GM08714 (cell line): Measurements from ENCODE around the gene CHAC1.

Experiments used
- H3K4me3 ChIP-seq: fragments of 200-500 bp; sonication (Bioruptor generic); 2 replicates; pipeline ENCODE4 v1.5.1; 2014; ENCODE audit warnings: mild to moderate bottlenecking, low read length, inconsistent platforms
- ZNF274 ChIP-seq: IDR thresholded peaks from 2 replicates; pipeline ENCODE4 v1.6.1; 2012; ENCODE audit warnings: mild to moderate bottlenecking, low read depth, low read length

Gene CHAC1

DNA sequence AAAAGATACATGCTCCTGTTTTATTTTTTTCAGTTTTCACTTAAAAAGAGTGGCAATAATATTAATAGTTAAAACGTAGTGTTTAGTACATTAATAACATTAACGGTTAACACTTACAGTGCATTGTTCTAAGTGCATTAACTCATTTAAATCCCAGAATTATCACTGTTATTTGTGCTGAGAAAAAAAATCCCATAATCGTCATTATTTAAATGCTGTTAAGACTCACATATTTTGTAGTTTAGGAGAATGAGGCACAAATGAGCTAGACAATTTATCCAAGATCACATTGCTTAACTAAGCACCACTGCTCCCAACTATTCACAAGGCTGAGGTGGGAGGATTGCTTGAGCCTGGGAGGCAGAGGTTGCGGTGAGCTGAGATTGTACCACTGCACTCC lies 34.9 kb downstream of the CHAC1 start:
- H3K4me3 ChIP-seq, result no peak overlapping the region
- no peak for TF ChIP-seq ZNF274

DNA sequence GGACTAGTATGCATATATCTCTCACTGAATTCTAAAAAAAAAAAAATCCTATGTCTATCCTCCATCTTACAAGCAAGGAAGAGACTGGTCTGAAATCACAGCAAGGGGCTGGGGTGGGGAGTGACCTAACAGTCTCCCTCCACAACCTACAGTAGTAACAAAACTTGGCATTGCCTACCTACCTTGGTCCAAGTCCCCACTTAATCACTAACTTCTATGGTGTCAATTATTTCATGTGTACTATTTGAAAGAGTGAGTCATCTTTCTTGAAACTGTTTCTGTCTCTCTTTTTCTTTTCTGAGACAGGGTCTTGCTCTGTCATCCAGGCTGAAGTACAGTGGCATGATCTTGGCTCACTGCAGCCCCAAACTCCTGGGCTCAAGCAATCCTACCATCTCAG lies 36.8 kb downstream of the CHAC1 start:
- no peak for TF ChIP-seq ZNF274
- no peak overlapping the region for H3K4me3 ChIP-seq

- no peak for TF ChIP-seq ZNF274
- no peak overlapping the region for H3K4me3 ChIP-seq
Measured at GRCh38 chr15:40990789-40991188, 37.5 kb downstream of the CHAC1 start.

DNA sequence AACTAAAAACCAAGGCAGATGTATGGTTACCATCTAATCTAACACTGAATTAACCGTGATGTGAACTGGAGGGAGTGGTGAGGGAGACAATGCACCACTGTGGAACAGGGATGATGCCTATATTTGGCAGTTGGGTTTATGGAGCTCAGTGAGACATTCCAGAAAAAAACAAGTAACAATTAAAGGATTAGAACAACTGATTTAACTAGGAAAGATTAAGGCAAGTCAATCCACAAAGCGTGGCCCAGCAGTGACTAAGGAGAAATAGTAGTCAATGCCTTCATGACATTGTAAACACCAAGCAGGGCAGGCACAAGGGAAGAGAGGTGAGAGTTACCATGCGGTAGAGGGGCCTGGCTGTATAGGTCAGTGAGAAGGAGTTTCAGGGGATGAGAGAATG lies 38.1 kb downstream of the CHAC1 start:
- no peak for TF ChIP-seq ZNF274
- no peak overlapping the region for H3K4me3 ChIP-seq

DNA sequence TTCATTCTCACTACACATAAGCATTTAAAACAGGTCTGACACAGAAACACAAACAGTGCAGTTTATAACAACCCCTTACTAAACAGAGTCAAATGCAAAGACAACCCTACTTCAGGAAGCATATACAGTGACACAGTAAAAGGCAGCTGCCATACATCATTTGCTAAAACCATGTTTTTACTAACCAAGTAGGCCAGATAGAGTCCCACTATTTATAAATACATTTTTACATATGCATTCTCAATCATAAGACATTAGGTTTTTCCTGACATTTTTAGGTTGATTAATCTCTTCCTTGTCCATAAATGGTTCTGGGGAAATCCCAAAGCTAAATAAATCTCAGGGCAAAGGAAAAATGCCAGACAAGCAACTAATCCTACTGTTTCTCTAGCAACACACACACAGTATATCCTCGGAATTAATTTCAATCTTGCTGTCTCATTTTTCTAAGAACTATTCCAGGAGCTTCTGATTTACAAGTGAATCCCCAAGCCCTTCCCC lies 39.0 kb downstream of the CHAC1 start:
- no peak for TF ChIP-seq ZNF274
- no peak overlapping the region for H3K4me3 ChIP-seq

GRCh38 chr15:40992825-40993224 lies 39.6 kb downstream of the CHAC1 start:
- TF ChIP-seq ZNF274, result no peak
- no peak overlapping the region for H3K4me3 ChIP-seq

- TF ChIP-seq ZNF274, result no peak
- H3K4me3 ChIP-seq, result no peak overlapping the region
Measured at GRCh38 chr15:40995656-40996055, 42.4 kb downstream of the CHAC1 start.

DNA sequence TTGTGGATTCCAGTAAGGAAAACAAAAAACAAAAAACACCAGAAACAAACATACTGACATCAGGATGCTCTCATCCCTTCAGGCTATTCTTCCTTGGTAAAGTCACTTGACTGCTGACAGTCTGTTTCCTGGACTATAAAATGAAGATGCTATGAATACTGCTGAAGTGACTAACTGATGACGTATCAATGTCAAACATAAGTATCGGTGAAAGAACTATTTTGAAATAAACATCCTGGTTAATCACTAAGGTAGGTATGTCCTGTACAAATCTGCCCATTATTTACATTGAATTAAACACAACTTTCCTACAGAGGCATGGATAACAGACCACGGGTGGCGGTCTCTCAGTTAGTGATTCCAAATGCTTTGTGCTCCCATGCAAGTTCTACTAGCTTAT lies 45.9 kb downstream of the CHAC1 start:
- TF ChIP-seq ZNF274, result no peak
- no peak overlapping the region for H3K4me3 ChIP-seq

DNA sequence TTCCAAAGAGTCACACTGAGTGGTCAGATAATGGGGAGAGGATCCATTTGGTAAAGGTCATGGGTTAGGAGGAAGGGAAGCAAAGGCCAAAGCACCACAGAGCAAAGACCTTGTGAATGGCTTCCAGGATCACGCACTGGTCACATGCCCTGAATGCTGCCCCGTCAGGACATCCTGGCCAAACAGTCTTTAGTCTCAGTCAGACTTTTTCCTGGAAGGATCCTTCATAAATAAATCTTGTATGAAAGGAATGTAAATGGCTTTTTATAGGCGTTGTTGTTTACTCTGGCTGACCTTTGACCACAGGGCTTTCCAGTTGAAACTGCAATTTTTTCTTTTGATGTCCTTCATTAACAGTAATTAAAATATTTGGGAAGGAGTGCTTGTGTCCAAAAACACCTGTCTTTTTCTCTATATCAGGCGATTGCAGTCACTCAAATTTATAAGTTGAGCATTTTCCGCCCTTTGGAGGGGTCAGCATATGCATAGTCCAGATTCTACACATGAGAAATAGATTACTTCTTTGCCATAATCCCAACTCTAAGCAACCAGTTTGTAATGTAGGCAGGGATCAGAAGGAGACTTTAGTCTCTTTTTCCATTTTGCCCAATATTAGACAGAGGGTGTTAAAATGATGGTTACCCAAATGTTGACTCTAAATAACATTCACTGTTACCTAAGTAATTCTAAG lies 48.4 kb downstream of the CHAC1 start:
- no peak overlapping the region for H3K4me3 ChIP-seq
- no peak for TF ChIP-seq ZNF274

DNA sequence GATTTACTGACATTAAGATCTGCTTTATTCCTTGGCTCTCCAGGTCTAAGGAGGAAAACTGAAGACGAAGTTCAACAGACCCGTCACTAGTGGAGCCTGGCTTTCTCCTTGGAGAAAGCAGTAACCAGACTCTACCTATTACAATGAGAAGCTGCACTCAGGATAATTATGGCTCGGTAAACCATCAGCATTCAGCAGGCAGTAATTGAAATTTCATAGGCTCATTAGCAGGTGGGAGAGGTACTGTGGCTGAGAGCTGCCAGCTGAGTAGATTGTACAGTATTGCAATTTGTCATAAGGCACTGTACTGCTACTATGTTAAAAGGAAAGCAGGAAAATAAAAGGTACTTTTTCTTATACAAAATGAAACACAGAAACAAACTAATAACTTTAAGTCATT lies 51.2 kb downstream of the CHAC1 start:
- H3K4me3 ChIP-seq, result no peak overlapping the region
- TF ChIP-seq ZNF274, result no peak
